K562 (cell line): ENCODE results near the gene AZU1. TPM values are rescaled to one million over a fixed set of nuclear protein-coding genes. Genes with fewer than 3 reads are reported as not detected.

Experiments used
- CCAR2 ChIP-seq: fragments of 200-400 bp; formaldehyde crosslinking; IDR thresholded peaks from 2 replicates; pipeline ENCODE4 v1.6.1; 2017; ENCODE audit warnings: mild to moderate bottlenecking, low read depth, low read length
- CTBP1 ChIP-seq: fragments of 450-650 bp; IDR thresholded peaks from 2 replicates; pipeline ENCODE4 v1.6.1; 2016; ENCODE audit warnings: borderline replicate concordance
- ELF1 ChIP-seq: fragments of 200-800 bp; sonication (Bioruptor generic); IDR thresholded peaks from 2 replicates; pipeline ENCODE4 v1.6.1; 2016; ENCODE audit warnings: missing genetic modification characterization, missing compliant biosample characterization
- GTF2A2 ChIP-seq: IDR thresholded peaks from 2 replicates; pipeline ENCODE4 v1.6.1; 2016; ENCODE audit warnings: mild to moderate bottlenecking, missing genetic modification characterization, missing compliant biosample characterization
- MAX ChIP-seq: sonication (generic); formaldehyde crosslinking; IDR thresholded peaks from 2 replicates; pipeline ENCODE4 v1.9.0; 2022; ENCODE audit warnings: mild to moderate bottlenecking, missing genetic modification reagents
- MGA ChIP-seq: fragments of 450-650 bp; IDR thresholded peaks from 2 replicates; pipeline ENCODE4 v1.6.1; 2016; ENCODE audit warnings: mild to moderate bottlenecking, moderate library complexity
- PRMT5 ChIP-seq: sonication (generic); formaldehyde crosslinking; IDR thresholded peaks from 2 replicates; pipeline ENCODE4 v1.5.0; 2020; ENCODE audit warnings: missing genetic modification reagents
- PURB ChIP-seq: sonication (generic); formaldehyde crosslinking; IDR thresholded peaks from 2 replicates; pipeline ENCODE4 v1.9.0; 2021; ENCODE audit warnings: low read depth, mild to moderate bottlenecking, missing genetic modification reagents
- SMAD4 ChIP-seq: fragments of 250-450 bp; sonication (Bioruptor Pico); conservative IDR thresholded peaks from 2 replicates; pipeline ENCODE4 v1.8.0; 2021; ENCODE audit warnings: inconsistent platforms, mild to moderate bottlenecking, moderate library complexity
- ZBTB1 ChIP-seq: sonication (generic); formaldehyde crosslinking; IDR thresholded peaks from 2 replicates; pipeline ENCODE4 v1.8.1; 2023; ENCODE audit warnings: missing genetic modification reagents, low read depth, mild to moderate bottlenecking, borderline replicate concordance
- ZFP91 ChIP-seq: sonication (generic); formaldehyde crosslinking; IDR thresholded peaks from 2 replicates; pipeline ENCODE4 v1.8.0; 2022; ENCODE audit warnings: mild to moderate bottlenecking, missing genetic modification reagents
- ZFX ChIP-seq: sonication (generic); formaldehyde crosslinking; IDR thresholded peaks from 2 replicates; pipeline ENCODE4 v1.8.0; 2022; ENCODE audit warnings: mild to moderate bottlenecking, missing genetic modification reagents, moderate library complexity
- ZNF212 ChIP-seq: fragments of 450-650 bp; formaldehyde crosslinking; IDR thresholded peaks from 2 replicates; pipeline ENCODE4 v1.4.0; 2020; ENCODE audit warnings: mild to moderate bottlenecking
- ZNF57 ChIP-seq: fragments of 450-650 bp; formaldehyde crosslinking; IDR thresholded peaks from 2 replicates; pipeline ENCODE4 v1.4.0; 2020; ENCODE audit warnings: mild to moderate bottlenecking, moderate library complexity
- polyA plus RNA-seq, 8 experiments: library from polyadenylated mRNA; depleted of rRNA in 4 of 8; stranded (reverse) in 5 of 8; unstranded in 3 of 8; fragments of >200 nt; fragmentation: Nextera tagmentation in 2 of 8; fragmentation: Illumina TruSeq in 1 of 8; extraction: Ambion mirVana in 2 of 8; extraction: Trizol in 1 of 8; gene quantifications; 2 replicates each; pipeline versions ENCODE4 v1.2.1 to v1.2.3, GENCODE V29; 2011 to 2014; ENCODE audit warnings: inconsistent platforms in 1 of 8, missing spikeins in 1 of 8
- total RNA-seq, 7 experiments: library from RNA; depleted of rRNA in 6 of 7; stranded (reverse); fragments of >200 nt in 6 of 7; fragmentation: Illumina TruSeq in 2 of 7; extraction: Trizol in 2 of 7; gene quantifications; 2 replicates each; pipeline versions ENCODE4 v1.2.1 to v1.2.3, GENCODE V29; 2011 to 2021; ENCODE audit warnings: low replicate concordance in 1 of 7

AZU1 gene
- total and polyA plus RNA-seq, 9 of the 15 experiments (the other 6 are each of a cell fraction or from before 2014, with no cell fraction given) = 0.29 to 1.9 (median 0.59) TPM; not detected in 3

- TF ChIP-seq ZNF212 (CRISPR knock-in tag) (no peak), CCAR2 (no peak), ZFX (CRISPR knock-in tag) (peak; percentile 37), PURB (CRISPR knock-in tag) (no peak), CTBP1 (peak; percentile 50; the same call in 1 of the 2 replicates), ZBTB1 (no peak), ZFP91 (no peak), MGA (no peak), SMAD4 (CRISPR knock-in tag) (peak; percentile 82), PRMT5 (no peak), GTF2A2 (0 out of 2 replicates have a peak, but pooled peaks have one; percentile 27), MAX (CRISPR knock-in tag) (peak; percentile 73; the same call in 1 of the 2 replicates), ZNF57 (CRISPR knock-in tag) (no peak), ELF1 (tag) (peak; percentile 58)
Observed at GRCh38 chr19:797528-798414, 29.9 kb upstream of the AZU1 start (continued).
